Aorta (tissue), 5 donors: ENCODE measurements around the gene SPESP1. TPM values are rescaled to one million over a fixed set of nuclear protein-coding genes. Genes with fewer than 3 reads are reported as not detected.
A peak's percentile ranks its signal among the peaks of the same experiment; 100 is the strongest.

ENCODE experiments used
- ATAC-seq: fragments of 200-7000 bp; cut with Tn5 transposase; one replicate; pipeline ENCODE4 v1.9.1; 2022; ENCODE audit warnings: moderate library complexity; ENCODE audit not compliant: low FRiP score
- DNase-seq, 2 donors: peaks; one replicate each; pipeline ENCODE4 v3.0.0-alpha.2; 2020
- H3K27ac ChIP-seq, 2 donors: one replicate each; pipeline ENCODE4 v1.5.1; 2013; ENCODE audit warnings: low read length in 2 of 2, mild to moderate bottlenecking in 2 of 2, moderate library complexity in 2 of 2, control low read depth in 1 of 2, inconsistent platforms in 1 of 2, low read depth in 1 of 2
- H3K27me3 ChIP-seq, 2 donors: one replicate each; pipeline ENCODE4 v1.6.1; 2013; ENCODE audit warnings: control low read depth in 1 of 2, low read length in 1 of 2, mild to moderate bottlenecking in 1 of 2, moderate library complexity in 1 of 2; ENCODE audit not compliant: insufficient read depth in 2 of 2, control insufficient read depth in 1 of 2
- H3K36me3 ChIP-seq, 2 donors: one replicate each; pipeline ENCODE4 v1.6.1; 2013; ENCODE audit warnings: control low read depth in 1 of 2, low read length in 1 of 2, mild to moderate bottlenecking in 1 of 2; ENCODE audit not compliant: insufficient read depth in 2 of 2, control insufficient read depth in 1 of 2
- H3K4me1 ChIP-seq, 2 donors: one replicate each; pipeline ENCODE4 v1.6.1; 2013; ENCODE audit warnings: low read length in 2 of 2, control low read depth in 1 of 2, mild to moderate bottlenecking in 1 of 2, moderate library complexity in 1 of 2; ENCODE audit not compliant: insufficient read depth in 2 of 2, control insufficient read depth in 1 of 2
- H3K4me3 ChIP-seq, 2 donors: one replicate each; pipeline ENCODE4 v1.5.1; 2013; ENCODE audit warnings: low read length in 2 of 2, control low read depth in 1 of 2, mild to moderate bottlenecking in 1 of 2
- H3K9me3 ChIP-seq: one replicate; pipeline ENCODE4 v1.6.1; 2013; ENCODE audit warnings: mild to moderate bottlenecking, low read length; ENCODE audit not compliant: control insufficient read depth
- WGBS, 2 donors: extraction: QIAGEN DNeasy Blood & Tissue Kit; methylation state at CpG; one replicate each; pipeline ENCODE4 v1.1.7; 2013; 5-methylcytosine and 5-hydroxymethylcytosine counted together
- intact Hi-C, 2 donors: fragments of 100-400 bp; cut with DNase I; formaldehyde crosslinking; loops; one replicate each; pipeline versions ENCODE4 v1.14.2 to v1.15.0; 2022
- polyA plus RNA-seq, 2 donors: library from polyadenylated mRNA; stranded (reverse); fragments of 200-250 nt; gene quantifications; one replicate each; pipeline ENCODE4 v1.2.3, GENCODE V29; 2013
- total RNA-seq, 2 donors: library from RNA; stranded (reverse); fragmentation: NEBNext Ultra II Directional; extraction: Animal tissue kit (Norgen Biotek cat#: 25700); gene quantifications; one replicate each; pipeline ENCODE4 v1.2.1, GENCODE V29; 2021
- donor health status: healthy with polysubstance abuse.
- donor health status: Bipolar disorder and iron deficiency.
- donor health status: DM: no; HTN: no; CAD: no.
- donor health status: DM: no; HTN: no; CAD: no.
- donor health status: DM: yes; HTN: yes; CAD: no.

Gene SPESP1
- total and polyA plus RNA-seq, 4 donors: 1.3 to 2.2 (median 1.5) TPM; not detected in 1

DNA sequence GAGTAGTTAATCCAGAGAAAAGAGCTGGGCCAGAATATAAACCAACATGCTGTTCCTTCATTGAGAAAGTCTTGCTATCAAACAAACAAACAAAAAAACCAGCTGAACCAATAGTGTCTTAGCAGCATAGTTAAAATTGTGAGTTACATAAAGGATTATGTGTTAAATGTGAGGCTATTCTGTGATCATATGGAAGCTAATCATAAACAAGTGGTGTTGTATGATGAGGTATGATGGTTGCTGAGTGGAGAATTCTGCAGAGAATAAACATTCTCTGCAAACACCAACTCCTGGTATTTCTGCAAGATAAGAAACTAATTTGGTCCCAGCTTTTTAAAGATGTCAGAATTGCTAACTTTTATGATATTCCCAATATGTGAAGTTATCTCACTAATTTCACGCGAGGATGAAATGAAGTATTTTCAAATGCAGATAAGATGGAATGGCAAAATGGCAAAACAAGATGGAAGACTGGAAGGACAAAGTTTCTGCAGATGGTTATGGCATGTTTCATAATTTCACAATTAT, 22.9 kb upstream of the SPESP1 start:
- Histone ChIP-seq H3K4me1 (no peaks in the 10 kb centered on the region), H3K4me3 (no peak overlapping the region), H3K27ac (no peak overlapping the region), H3K9me3 (no peaks in the 10 kb centered on the region), H3K36me3 (no peaks in the 10 kb centered on the region), H3K27me3 (peaks cover 0 to 1% of the 10 kb centered on the region in 2 donors)
- 92 to 97% methylated on average over 2 of the region's 2 CpGs for WGBS, 2 donors
- DNase-seq (no peak), ATAC-seq (no peak)
- intact Hi-C loops: no loop called here

DNA sequence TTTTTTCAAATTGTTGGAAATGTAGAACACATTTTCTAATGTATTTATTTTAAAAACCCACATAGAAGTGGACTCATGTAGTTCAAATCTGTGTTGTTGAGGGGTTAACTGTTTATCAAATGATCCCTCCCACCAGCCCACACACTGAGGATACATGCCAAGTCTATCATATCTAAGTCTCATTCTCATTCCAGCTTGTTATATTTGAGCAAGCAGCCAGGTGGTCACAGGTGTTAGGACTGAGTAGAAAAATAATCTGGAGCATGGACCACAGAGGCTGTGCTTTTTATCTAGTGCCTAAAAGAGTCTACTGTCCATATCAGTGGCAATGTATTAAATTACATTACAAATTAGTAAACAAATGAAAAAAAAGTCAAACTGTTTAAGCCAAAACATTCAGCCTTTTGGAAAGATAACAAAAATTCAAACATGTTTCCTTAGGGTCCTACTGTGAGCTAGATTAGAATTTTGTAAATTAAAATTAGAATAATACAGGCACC, 20.7 kb upstream of the SPESP1 start:
- intact Hi-C loops: no loop called here
- Histone ChIP-seq H3K4me1 (no peaks in the 10 kb centered on the region), H3K4me3 (no peak overlapping the region), H3K9me3 (no peaks in the 10 kb centered on the region), H3K27ac (no peak overlapping the region), H3K27me3 (no peaks in the 10 kb centered on the region), H3K36me3 (no peaks in the 10 kb centered on the region)
- no peak for ATAC-seq
- DNase-seq: no peak

GRCh38 chr15:68910341-68910740, 20.0 kb upstream of the SPESP1 start:
- Histone ChIP-seq H3K4me3 (no peak overlapping the region), H3K36me3 (no peaks in the 10 kb centered on the region), H3K4me1 (no peaks in the 10 kb centered on the region), H3K27ac (no peak overlapping the region), H3K27me3 (no peaks in the 10 kb centered on the region), H3K9me3 (no peaks in the 10 kb centered on the region)
- no peak for DNase-seq
- no peak for ATAC-seq
- intact Hi-C loops: no loop called here

GRCh38 chr15:68910816-68911215, 19.5 kb upstream of the SPESP1 start:
- intact Hi-C loops: no loop called here
- ATAC-seq (no peak), DNase-seq (no peak)
- 75 to 85% methylated on average over 2 of the region's 2 CpGs for WGBS, 2 donors
- Histone ChIP-seq H3K4me1 (no peaks in the 10 kb centered on the region), H3K36me3 (no peaks in the 10 kb centered on the region), H3K9me3 (no peaks in the 10 kb centered on the region), H3K27ac (no peak overlapping the region), H3K27me3 (no peaks in the 10 kb centered on the region), H3K4me3 (no peak overlapping the region)

GRCh38 chr15:68921926-68922325, 8.4 kb upstream of the SPESP1 start:
- no peak overlapping the region for H3K4me3 ChIP-seq
- H3K27ac ChIP-seq: no peak overlapping the region
- intact Hi-C loops: no loop called here
- DNase-seq (no peak), ATAC-seq (no peak)
- H3K36me3 ChIP-seq: no peaks in the 10 kb centered on the region
- H3K9me3 ChIP-seq: no peaks in the 10 kb centered on the region
- H3K27me3 ChIP-seq: no peaks in the 10 kb centered on the region
- no peaks in the 10 kb centered on the region for H3K4me1 ChIP-seq
- 0 to 1% methylated on average over 1 of the region's 1 CpG for WGBS, 2 donors

GRCh38 chr15:68924866-68925560, 5.3 kb upstream of the SPESP1 start:
- intact Hi-C loops: loop anchor here in 1 of 2 donors (5.0 kb wide), 1 partner anchor 368 kb away; no protein-coding TSS in a partner anchor
- no peaks in the 10 kb centered on the region for H3K36me3 ChIP-seq
- ATAC-seq (peak; percentile 81), DNase-seq (peak; percentile 80 to 89)
- no peaks in the 10 kb centered on the region for H3K27me3 ChIP-seq
- H3K4me1 ChIP-seq: no peaks in the 10 kb centered on the region
- H3K4me3 ChIP-seq: no peak overlapping the region
- H3K9me3 ChIP-seq: no peaks in the 10 kb centered on the region
- WGBS, 2 donors: 1% methylated on average over 8 of the region's 8 CpGs
- no peak overlapping the region for H3K27ac ChIP-seq

GRCh38 chr15:68933001-68933400, 2.7 kb downstream of the SPESP1 start:
- no peaks in the 10 kb centered on the region for H3K36me3 ChIP-seq
- H3K27me3 ChIP-seq: no peaks in the 10 kb centered on the region
- no peaks in the 10 kb centered on the region for H3K9me3 ChIP-seq
- H3K27ac ChIP-seq: no peak overlapping the region
- no peak overlapping the region for H3K4me3 ChIP-seq
- DNase-seq (no peak), ATAC-seq (no peak)
- intact Hi-C loops: no loop called here
- WGBS, 2 donors: 91 to 93% methylated on average over 6 of the region's 6 CpGs
- no peaks in the 10 kb centered on the region for H3K4me1 ChIP-seq

GRCh38 chr15:68934341-68934740, 4.0 kb downstream of the SPESP1 start:
- intact Hi-C loops: no loop called here
- no peak for DNase-seq
- Histone ChIP-seq H3K27me3 (no peaks in the 10 kb centered on the region), H3K9me3 (no peaks in the 10 kb centered on the region), H3K27ac (no peak overlapping the region), H3K36me3 (no peaks in the 10 kb centered on the region), H3K4me1 (no peaks in the 10 kb centered on the region), H3K4me3 (no peak overlapping the region)
- ATAC-seq: no peak

GRCh38 chr15:68935400-68935937, 5.1 kb downstream of the SPESP1 start:
- Histone ChIP-seq H3K4me3 (no peak overlapping the region), H3K4me1 (no peaks in the 10 kb centered on the region), H3K27me3 (no peaks in the 10 kb centered on the region), H3K36me3 (no peaks in the 10 kb centered on the region), H3K9me3 (no peaks in the 10 kb centered on the region), H3K27ac (no peak overlapping the region)
- intact Hi-C loops: no loop called here
- DNase-seq: no peak
- ATAC-seq: no peak
- WGBS, 2 donors: 85 to 87% methylated on average over 2 of the region's 2 CpGs
